OCI-LY3 (cell line): Measurements from ENCODE around the gene GPR176.
A peak's percentile ranks its signal among the peaks of the same experiment; 100 is the strongest.

ENCODE experiments used
- H2AFZ ChIP-seq: fragments of 200-600, 300-600 bp; shearing (Covaris generic); 2 replicates; pipeline ENCODE4 v1.6.0; 2014; ENCODE audit warnings: antibody characterized with exemption, low read depth, low read length
- H3K27ac ChIP-seq: fragments of 200-600, 300-600 bp; sonication (generic); 2 replicates; pipeline ENCODE4 v1.5.1; 2014; ENCODE audit warnings: mild to moderate bottlenecking, low read length, moderate library complexity, mixed read lengths
- H3K27me3 ChIP-seq: fragments of 200-600, 300-600 bp; sonication (generic); 2 replicates; pipeline ENCODE4 v1.6.1; 2014; ENCODE audit warnings: low read depth, low read length, mixed read lengths
- H3K36me3 ChIP-seq: fragments of 200-600, 300-600 bp; sonication (generic); replicated peaks from 2 replicates; pipeline ENCODE3; 2014; ENCODE audit warnings: low read depth, low read length, mixed read lengths
- H3K4me1 ChIP-seq: fragments of 300-600, 200-600 bp; sonication (generic); 2 replicates; pipeline ENCODE4 v1.6.1; 2014; ENCODE audit warnings: low read length, mixed read lengths
- H3K4me2 ChIP-seq: fragments of 200-600, 300-600 bp; sonication (generic); 2 replicates; pipeline ENCODE4 v1.6.1; 2014; ENCODE audit warnings: low read length, mixed read lengths
- H3K4me3 ChIP-seq: fragments of 300-600, 200-600 bp; sonication (generic); 2 replicates; pipeline ENCODE4 v1.5.1; 2014; ENCODE audit warnings: antibody characterized with exemption, mild to moderate bottlenecking, low read length, moderate library complexity
- H3K79me2 ChIP-seq: fragments of 300-600, 200-600 bp; shearing (Covaris generic); 2 replicates; pipeline ENCODE4 v1.6.1; 2014; ENCODE audit warnings: mild to moderate bottlenecking, low read length, mixed read lengths
- H3K9ac ChIP-seq: fragments of 300-600, 200-600 bp; shearing (Covaris generic); 2 replicates; pipeline ENCODE4 v1.6.0; 2014; ENCODE audit warnings: mild to moderate bottlenecking, low read length, moderate library complexity
- H3K9me3 ChIP-seq: fragments of 200-600, 300-600 bp; shearing (Covaris generic); 2 replicates; pipeline ENCODE4 v1.6.1; 2014; ENCODE audit warnings: low read length, mixed read lengths; ENCODE audit not compliant: insufficient read depth
- H4K20me1 ChIP-seq: fragments of 200-600, 300-600 bp; sonication (generic); 2 replicates; pipeline ENCODE4 v1.6.1; 2016; ENCODE audit warnings: low read length, mixed read lengths; ENCODE audit not compliant: insufficient read depth
- CTCF ChIP-seq: fragments of 200-600, 300-600 bp; sonication (generic); IDR thresholded peaks from 2 replicates; pipeline ENCODE4 v1.5.1; 2014; ENCODE audit warnings: antibody characterized with exemption, low read length, low read depth
- EZH2phosphoT487 ChIP-seq: fragments of 200-600 bp; shearing (Covaris generic); IDR thresholded peaks from 2 replicates; pipeline ENCODE4 v1.6.1; 2018; ENCODE audit warnings: antibody characterized with exemption, mixed run types, low read depth

Gene GPR176

DNA sequence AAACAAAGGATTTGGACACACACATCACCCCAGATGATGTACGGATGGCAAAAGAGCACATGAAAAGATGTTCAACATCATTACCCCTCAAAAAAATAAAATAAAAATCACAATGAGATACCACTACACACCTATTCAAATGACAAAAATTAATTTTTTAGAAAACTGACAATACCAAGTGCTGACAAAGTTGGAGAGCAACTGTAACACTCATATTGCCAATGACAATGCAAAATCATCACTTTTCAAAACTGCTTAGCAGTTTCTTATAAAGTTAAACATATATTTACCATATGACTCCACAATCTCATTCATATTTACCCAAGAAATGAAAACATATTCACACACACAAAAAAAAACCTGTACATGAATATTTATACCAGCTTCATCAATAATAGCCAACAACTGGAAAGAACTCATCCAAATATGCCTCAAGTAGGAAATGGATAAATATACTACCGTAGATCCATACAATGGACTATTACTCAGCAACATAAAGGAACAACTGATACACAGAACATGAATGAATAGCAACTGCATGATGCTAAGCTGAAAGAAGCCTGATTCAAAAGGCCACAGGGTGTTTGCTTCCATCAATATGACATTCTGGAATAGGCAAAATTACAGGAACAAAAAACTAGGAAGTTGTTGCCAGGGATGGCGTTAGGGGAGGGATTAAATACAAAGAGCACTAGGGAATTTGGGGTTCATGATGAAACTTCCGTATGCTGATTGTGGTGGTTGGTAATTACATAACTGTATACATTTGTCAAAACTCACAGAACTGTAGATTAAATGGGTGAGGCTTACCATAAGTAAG is 138.7 kb downstream of the GPR176 start:
- Histone ChIP-seq H3K4me2 (peak overlapping the region; percentile 92), H3K27ac (no peak overlapping the region), H4K20me1 (no peaks in the 10 kb centered on the region), H3K4me3 (peak overlapping the region; percentile 96), H2AFZ (peak overlapping the region; percentile 95; the same call in 1 of the 2 replicates), H3K27me3 (no peaks in the 10 kb centered on the region), H3K9me3 (no peaks in the 10 kb centered on the region), H3K36me3 (no peaks in the 10 kb centered on the region), H3K79me2 (peaks cover 12% of the 10 kb centered on the region), H3K4me1 (peaks cover 30% of the 10 kb centered on the region), H3K9ac (peak overlapping the region; percentile 54; the same call in 1 of the 2 replicates)
- TF ChIP-seq CTCF: no peak
- no peak for TF ChIP-seq EZH2phosphoT487

DNA sequence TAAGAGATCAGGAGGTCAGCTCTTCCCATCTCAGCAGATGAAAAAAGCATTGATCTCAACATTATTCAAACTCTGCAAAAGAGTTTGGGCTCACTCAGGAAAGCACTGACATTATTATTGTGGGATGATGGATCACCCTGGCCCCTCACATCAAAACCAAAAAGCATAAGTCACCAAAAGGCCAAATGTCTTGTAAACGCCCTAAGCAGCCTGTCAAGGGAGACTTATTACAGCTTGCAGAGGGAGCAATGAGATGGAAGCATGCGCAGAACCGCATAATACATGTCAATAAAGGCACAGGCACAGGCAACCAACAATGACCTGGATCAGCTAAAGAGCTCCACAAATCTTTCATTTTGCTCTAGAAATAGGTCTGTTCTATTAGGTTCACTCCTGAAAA is 142.0 kb downstream of the GPR176 start:
- no peak overlapping the region for H3K4me3 ChIP-seq
- H2AFZ ChIP-seq: 0 out of 2 replicates have a peak overlapping the region, but pooled peaks have one; percentile 46
- H3K9me3 ChIP-seq: no peaks in the 10 kb centered on the region
- no peaks in the 10 kb centered on the region for H4K20me1 ChIP-seq
- peaks cover 30% of the 10 kb centered on the region for H3K4me1 ChIP-seq
- peaks cover 2% of the 10 kb centered on the region for H3K79me2 ChIP-seq
- no peak overlapping the region for H3K27ac ChIP-seq
- no peaks in the 10 kb centered on the region for H3K27me3 ChIP-seq
- TF ChIP-seq EZH2phosphoT487 (no peak), CTCF (no peak)
- no peaks in the 10 kb centered on the region for H3K36me3 ChIP-seq
- no peak overlapping the region for H3K9ac ChIP-seq
- no peak overlapping the region for H3K4me2 ChIP-seq

- Histone ChIP-seq H3K4me1 (peaks cover 30% of the 10 kb centered on the region), H3K79me2 (no peaks in the 10 kb centered on the region), H3K9ac (no peak overlapping the region), H3K9me3 (no peaks in the 10 kb centered on the region), H2AFZ (peak overlapping the region; percentile 46; the same call in 1 of the 2 replicates), H4K20me1 (no peaks in the 10 kb centered on the region), H3K36me3 (no peaks in the 10 kb centered on the region), H3K27ac (no peak overlapping the region), H3K4me3 (no peak overlapping the region), H3K27me3 (no peaks in the 10 kb centered on the region), H3K4me2 (peak overlapping the region; percentile 34)
- TF ChIP-seq EZH2phosphoT487: no peak
- no peak for TF ChIP-seq CTCF
Observed at GRCh38 chr15:39777496-39777895, 142.6 kb downstream of the GPR176 start.

DNA sequence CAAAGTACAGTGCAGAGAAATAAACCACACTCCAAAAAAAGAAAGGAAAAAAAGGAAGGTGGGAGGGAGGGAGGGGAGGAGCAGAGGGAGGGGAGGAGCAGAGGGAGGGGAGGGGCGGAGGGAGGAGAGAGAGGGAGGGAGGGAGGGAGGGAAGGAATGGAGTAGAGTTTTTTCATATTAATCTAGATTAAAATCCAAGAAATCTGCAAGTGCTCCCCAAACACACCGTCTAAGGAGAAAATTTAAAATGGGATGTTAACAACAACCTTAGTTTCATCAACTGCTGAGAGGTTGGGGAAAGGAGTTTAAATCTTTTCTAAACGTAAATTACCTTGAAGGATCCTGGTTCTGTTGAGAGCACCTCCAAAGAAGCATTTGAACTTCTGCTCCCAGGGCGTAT is 144.0 kb downstream of the GPR176 start:
- no peak overlapping the region for H3K27ac ChIP-seq
- H3K4me3 ChIP-seq: no peak overlapping the region
- peaks cover 23% of the 10 kb centered on the region for H3K4me1 ChIP-seq
- H3K36me3 ChIP-seq: no peaks in the 10 kb centered on the region
- no peaks in the 10 kb centered on the region for H3K79me2 ChIP-seq
- H4K20me1 ChIP-seq: no peaks in the 10 kb centered on the region
- no peak overlapping the region for H3K4me2 ChIP-seq
- no peak overlapping the region for H3K9ac ChIP-seq
- H2AFZ ChIP-seq: no peak overlapping the region
- H3K9me3 ChIP-seq: no peaks in the 10 kb centered on the region
- TF ChIP-seq EZH2phosphoT487 (no peak), CTCF (no peak)
- H3K27me3 ChIP-seq: no peaks in the 10 kb centered on the region
